Esophagus (tissue), 2 donors: ENCODE measurements around the gene SLC17A6. TPM values are rescaled to one million over a fixed set of nuclear protein-coding genes. Genes with fewer than 3 reads are reported as not detected.

Experiments used
- H3K27ac ChIP-seq, 2 donors: one replicate each; pipeline ENCODE4 v1.5.1; 2013; ENCODE audit warnings: low read depth in 2 of 2, mild to moderate bottlenecking in 2 of 2, inconsistent platforms in 1 of 2, low read length in 1 of 2, moderate library complexity in 1 of 2
- H3K27me3 ChIP-seq, 2 donors: one replicate each; pipeline ENCODE4 v1.6.1; 2013; ENCODE audit warnings: low read length in 2 of 2, control low read depth in 1 of 2, mild to moderate bottlenecking in 1 of 2; ENCODE audit not compliant: insufficient read depth in 2 of 2, control insufficient read depth in 1 of 2
- H3K36me3 ChIP-seq, 2 donors: one replicate each; pipeline ENCODE4 v1.6.1; 2013; ENCODE audit warnings: low read length in 1 of 2; ENCODE audit not compliant: control insufficient read depth in 2 of 2, insufficient read depth in 2 of 2
- H3K4me1 ChIP-seq, 2 donors: one replicate each; pipeline ENCODE4 v1.6.1; 2013; ENCODE audit warnings: low read length in 1 of 2; ENCODE audit not compliant: control insufficient read depth in 2 of 2, insufficient read depth in 2 of 2
- H3K4me3 ChIP-seq, 2 donors: one replicate each; pipeline ENCODE4 v1.5.1; 2013; ENCODE audit warnings: low read length in 2 of 2, mild to moderate bottlenecking in 2 of 2, low read depth in 1 of 2, moderate library complexity in 1 of 2
- H3K9me3 ChIP-seq, 2 donors: one replicate each; pipeline ENCODE4 v1.6.1; 2013; ENCODE audit warnings: mild to moderate bottlenecking in 2 of 2, low read depth in 1 of 2, low read length in 1 of 2, moderate library complexity in 1 of 2; ENCODE audit not compliant: control insufficient read depth in 2 of 2, insufficient read depth in 1 of 2
- WGBS, 2 donors: extraction: QIAGEN DNeasy Blood & Tissue Kit; methylation state at CpG; one replicate each; pipeline ENCODE4 v1.1.7; 2013; 5-methylcytosine and 5-hydroxymethylcytosine counted together
- polyA plus RNA-seq, 2 donors: library from polyadenylated mRNA; stranded (reverse); fragments of 200-250 nt; gene quantifications; one replicate each; pipeline ENCODE4 v1.2.3, GENCODE V29; 2013
- donor health status: healthy with polysubstance abuse.
- donor health status: Bipolar disorder and iron deficiency.

SLC17A6 gene
- not detected for polyA plus RNA-seq

DNA sequence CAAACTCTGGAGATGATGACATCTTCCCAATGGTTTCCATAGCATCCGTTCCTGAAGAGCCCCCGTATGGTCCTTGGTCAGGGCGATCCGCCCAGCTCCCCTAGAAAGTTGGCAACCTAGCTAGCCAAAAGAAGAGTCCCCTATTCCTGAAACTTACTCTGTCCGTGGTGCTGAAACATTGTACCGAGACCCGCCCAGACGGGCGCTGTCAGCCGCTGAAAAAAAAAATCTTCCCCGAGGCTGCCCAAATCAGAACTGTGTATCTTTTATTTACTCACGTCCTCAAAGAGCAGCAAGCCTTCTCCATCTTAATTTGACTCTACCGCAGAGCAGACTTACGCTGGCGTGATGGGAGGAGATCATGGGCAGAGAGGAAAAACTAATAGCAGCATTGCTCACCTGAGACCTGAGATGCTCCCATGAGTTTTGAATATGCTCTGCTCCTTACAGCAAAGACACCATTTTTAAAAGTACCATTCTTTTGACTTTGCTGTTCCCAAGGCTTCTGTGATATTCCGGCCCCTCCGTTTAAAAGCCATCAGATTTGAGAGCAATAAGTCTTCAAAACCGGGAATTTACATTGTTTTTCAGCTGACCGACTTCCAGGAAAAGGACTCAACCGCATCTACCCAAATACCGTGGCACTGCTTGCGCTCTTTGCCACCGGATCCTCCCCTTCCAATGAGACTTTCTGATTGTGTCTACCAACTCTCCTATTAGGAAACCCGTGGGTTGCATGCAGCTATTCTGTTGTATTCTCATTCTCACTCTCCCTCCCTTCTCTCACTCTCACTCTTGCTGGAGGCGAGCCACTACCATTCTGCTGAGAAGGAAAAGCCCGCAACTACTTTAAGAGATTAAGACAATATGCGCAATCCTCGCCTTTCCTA, at the start of gene SLC17A6:
Gene SLC17A6 (plus strand): TSS at position 786 of the 890 bp plus-strand sequence. CDS start 153 bp downstream, outside the sequence.
- 5% methylated on average over 28 of the region's 28 CpGs for WGBS, 2 donors
- H3K27me3 ChIP-seq = peaks cover 15 to 30% of the 10 kb centered on the region in 2 donors
- H3K9me3 ChIP-seq = peaks cover 0 to 11% of the 10 kb centered on the region in 2 donors
- no peaks in the 10 kb centered on the region for H3K36me3 ChIP-seq
- H3K4me3 ChIP-seq = no peak within 1 kb of the TSS
- no peaks in the 10 kb centered on the region for H3K4me1 ChIP-seq
- H3K27ac ChIP-seq = no peak within 1 kb of the TSS

DNA sequence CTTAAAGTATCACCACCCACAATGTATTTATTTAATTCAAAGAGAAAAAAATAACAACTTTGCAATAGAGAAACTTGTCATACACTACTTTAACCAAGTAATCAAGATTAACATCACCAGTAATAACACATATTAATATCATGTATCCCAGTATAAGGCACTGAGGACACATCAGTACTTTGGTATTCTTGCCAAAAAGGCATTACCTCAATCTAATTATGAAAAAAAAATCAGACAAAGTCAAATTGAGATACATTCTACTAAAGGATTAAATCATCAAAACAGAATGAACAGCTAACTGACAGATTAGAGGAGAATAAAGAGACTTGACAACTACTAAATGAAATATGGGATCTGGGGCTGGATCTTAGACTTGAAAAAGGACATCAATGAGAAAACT, 35.8 kb upstream of the SLC17A6 start:
- no peak overlapping the region for H3K4me3 ChIP-seq
- no peaks in the 10 kb centered on the region for H3K9me3 ChIP-seq
- no peaks in the 10 kb centered on the region for H3K36me3 ChIP-seq
- no peaks in the 10 kb centered on the region for H3K27me3 ChIP-seq
- H3K4me1 ChIP-seq = no peaks in the 10 kb centered on the region
- H3K27ac ChIP-seq = no peak overlapping the region

DNA sequence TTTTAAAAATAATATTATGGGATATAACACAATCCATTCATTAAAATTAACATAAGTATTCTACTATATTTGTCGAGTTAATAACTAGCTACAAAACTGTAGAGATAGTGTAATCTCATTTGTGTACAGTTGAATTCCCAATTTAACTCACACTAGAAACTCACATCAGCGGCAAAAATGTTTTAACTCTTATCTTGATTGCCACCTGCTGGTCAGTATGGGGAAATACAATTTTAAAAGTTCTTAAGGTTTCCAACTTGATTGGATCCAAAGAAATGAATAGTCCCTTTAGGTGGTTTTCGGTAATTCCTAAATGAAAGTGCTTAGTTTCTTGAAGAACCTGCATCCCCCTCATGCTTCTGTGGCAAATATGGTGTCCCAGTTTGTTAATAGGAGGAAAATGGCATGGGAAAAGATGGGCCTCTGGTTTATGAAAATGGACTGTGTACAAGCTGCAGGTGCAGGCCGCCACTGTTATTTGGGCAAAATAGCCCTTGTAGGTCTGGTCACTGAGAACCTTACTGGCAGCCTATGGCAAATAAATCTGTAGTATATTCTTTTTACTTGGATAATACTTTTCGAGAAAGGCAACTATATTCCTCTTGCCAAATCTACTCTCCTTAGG, 33.7 kb upstream of the SLC17A6 start:
- Histone ChIP-seq H3K4me3 (no peak overlapping the region), H3K9me3 (no peaks in the 10 kb centered on the region), H3K27me3 (no peaks in the 10 kb centered on the region), H3K36me3 (no peaks in the 10 kb centered on the region), H3K27ac (no peak overlapping the region), H3K4me1 (no peaks in the 10 kb centered on the region)
- 39 to 43% methylated on average over 5 of the region's 5 CpGs for whole genome bisulfite sequencing, 2 donors

DNA sequence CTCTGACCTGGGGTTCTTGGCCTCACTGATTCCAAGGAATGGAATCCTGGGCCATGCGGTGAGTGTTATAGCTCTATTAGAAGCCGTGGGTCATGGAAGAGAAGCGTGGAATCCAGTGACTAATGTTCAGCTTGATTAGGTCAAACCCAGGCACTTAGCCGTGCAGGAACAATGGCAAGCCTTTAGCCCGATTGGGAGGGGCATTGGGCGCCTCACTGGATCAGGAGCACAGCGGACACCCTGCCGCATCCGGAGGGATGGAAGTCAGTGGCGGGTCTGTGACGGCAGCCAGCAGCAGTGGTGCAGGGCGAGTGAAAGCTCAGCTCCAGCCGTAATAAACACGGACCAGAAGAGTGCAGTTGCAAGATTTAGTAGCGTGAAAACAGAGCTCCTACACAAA, 20.5 kb upstream of the SLC17A6 start:
- 90 to 91% methylated on average over 15 of the region's 15 CpGs for WGBS, 2 donors
- Histone ChIP-seq H3K27ac (no peak overlapping the region), H3K36me3 (no peaks in the 10 kb centered on the region), H3K27me3 (no peaks in the 10 kb centered on the region), H3K4me3 (no peak overlapping the region), H3K4me1 (no peaks in the 10 kb centered on the region), H3K9me3 (no peaks in the 10 kb centered on the region)

DNA sequence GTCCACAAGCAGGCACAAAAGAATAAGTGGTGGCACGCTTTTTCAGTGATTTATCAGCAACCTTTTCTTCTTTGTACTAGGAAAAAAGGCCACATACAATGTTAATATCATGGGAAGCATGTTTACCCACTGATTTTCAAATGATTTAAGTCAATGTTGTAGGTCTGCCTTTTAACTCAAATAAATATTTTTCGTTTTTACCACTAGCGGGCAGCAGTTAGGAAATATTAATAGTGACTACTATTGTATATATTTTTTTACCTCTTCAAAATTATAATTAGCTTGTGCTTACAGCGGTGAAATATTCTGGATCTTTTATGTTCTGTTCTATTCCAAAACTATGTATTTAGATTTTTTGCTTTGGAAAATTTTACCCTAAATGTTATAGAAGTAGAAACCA, 6.4 kb upstream of the SLC17A6 start:
- Histone ChIP-seq H3K4me3 (no peak overlapping the region), H3K27me3 (no peaks in the 10 kb centered on the region), H3K27ac (no peak overlapping the region), H3K4me1 (no peaks in the 10 kb centered on the region), H3K36me3 (no peaks in the 10 kb centered on the region), H3K9me3 (no peaks in the 10 kb centered on the region)
- 53 to 56% methylated on average over 4 of the region's 4 CpGs for WGBS, 2 donors

DNA sequence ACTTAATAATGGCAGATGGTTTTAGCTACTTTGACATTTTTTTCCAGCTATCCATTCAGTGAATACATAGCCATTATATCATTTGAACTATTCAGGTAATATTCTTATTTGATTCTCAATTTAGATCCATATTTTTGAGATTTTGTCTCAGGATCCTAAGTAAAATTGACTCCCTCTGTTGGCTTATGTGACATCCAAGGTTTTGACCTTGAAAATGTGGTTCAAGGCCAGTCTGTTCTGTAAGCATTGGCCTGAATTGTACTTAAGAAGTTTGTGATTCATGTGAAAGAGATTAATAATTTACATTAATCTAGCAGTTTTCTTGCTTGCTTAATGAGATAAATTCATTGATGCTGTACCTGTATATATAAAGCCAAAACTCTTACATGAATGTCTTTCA, 1.6 kb upstream of the SLC17A6 start:
- no peak overlapping the region for H3K4me3 ChIP-seq
- H3K36me3 ChIP-seq = no peaks in the 10 kb centered on the region
- H3K9me3 ChIP-seq = peaks cover 0 to 8% of the 10 kb centered on the region in 2 donors
- no peak overlapping the region for H3K27ac ChIP-seq
- no peaks in the 10 kb centered on the region for H3K4me1 ChIP-seq
- peaks cover 15 to 27% of the 10 kb centered on the region in 2 donors for H3K27me3 ChIP-seq

DNA sequence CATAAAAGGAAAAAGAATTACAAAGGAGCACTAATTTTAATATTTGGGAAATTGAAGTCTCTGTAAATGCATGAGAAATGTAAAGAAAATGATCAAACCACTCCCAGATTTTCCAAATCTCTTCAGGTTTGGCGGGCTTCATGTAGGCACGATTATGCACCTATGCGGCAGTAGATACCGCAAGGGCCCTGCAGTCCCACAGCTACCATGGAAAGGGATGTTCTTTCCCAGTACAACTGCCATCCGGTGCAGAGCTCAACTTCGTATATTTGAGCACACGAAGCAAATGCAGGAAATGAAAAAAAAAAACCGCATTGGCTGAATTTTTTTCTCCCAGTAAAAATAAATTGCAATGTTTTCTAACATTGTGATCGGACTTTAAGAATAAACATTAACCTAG, 1.4 kb downstream of the SLC17A6 start:
- 14 to 15% methylated on average over 9 of the region's 9 CpGs for WGBS, 2 donors
- Histone ChIP-seq H3K4me3 (no peak overlapping the region), H3K36me3 (no peaks in the 10 kb centered on the region), H3K27me3 (peaks cover 15 to 33% of the 10 kb centered on the region in 2 donors), H3K9me3 (peaks cover 0 to 11% of the 10 kb centered on the region in 2 donors), H3K4me1 (no peaks in the 10 kb centered on the region), H3K27ac (no peak overlapping the region)

DNA sequence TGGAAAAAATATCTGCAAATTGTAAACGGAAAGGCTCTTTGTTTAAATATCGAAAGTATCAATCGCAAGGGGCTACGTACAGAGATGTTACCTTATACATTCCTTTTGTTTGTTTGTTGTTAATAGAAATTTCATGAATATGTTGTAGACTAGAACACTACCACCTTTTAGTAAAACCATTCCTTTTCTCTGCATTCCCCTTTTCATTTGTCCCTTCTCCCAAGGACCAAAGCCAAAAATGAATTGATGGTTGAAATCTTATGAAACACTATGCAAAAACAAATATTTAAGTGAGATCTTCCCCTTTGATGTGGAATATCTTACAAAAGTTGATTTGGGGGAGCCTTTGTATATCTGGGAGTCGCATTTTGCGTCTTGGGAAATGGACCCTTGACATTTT, 2.1 kb downstream of the SLC17A6 start:
- no peaks in the 10 kb centered on the region for H3K36me3 ChIP-seq
- peaks cover 0 to 11% of the 10 kb centered on the region in 2 donors for H3K9me3 ChIP-seq
- no peak overlapping the region for H3K27ac ChIP-seq
- 21 to 29% methylated on average over 6 of the region's 6 CpGs for WGBS, 2 donors
- H3K4me1 ChIP-seq = no peaks in the 10 kb centered on the region
- peaks cover 15 to 33% of the 10 kb centered on the region in 2 donors for H3K27me3 ChIP-seq
- H3K4me3 ChIP-seq = no peak overlapping the region

DNA sequence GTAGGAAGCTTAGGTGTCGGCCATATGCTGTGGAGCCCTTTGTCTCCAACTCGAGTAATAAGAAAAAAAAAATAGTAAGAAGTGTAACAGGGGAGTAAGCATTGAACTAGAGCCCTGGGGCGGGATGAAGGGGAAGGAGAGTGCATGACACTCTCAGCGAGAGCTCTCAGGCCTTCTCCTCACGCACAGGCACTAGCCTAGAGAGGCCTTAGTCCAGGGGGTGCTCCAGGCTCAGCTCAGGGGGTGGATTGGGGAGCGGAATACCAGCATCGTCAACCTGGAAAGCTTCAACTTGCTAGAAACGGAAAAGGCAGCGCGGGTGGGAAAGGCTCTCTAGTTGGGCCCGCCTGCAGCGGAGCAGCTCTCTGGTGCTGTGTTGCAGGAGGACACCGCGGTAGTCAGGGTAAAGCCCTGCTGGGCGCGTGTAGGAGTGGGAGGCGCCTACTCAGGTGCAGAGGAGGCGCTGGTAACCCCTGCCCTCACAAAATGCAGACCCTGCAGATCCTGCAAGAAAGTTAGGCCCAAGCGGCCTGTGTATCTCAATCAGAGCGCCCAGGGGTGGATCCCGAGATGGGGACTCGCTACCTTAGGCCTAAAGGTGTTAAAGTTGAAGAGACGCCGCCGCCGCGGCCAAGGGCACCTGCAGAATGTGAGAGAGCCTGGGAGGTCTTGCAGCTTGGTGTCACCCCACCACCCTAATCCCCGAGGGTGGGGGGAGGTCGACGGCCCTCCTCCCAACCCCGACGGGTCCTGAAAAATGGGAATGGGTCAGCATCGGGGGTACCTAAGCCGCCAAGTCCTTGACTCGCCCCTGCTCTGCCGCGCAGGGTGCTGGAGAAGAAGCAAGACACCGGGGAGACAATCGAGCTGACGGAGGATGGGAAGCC, 2.8 kb downstream of the SLC17A6 start:
- peaks cover 15 to 33% of the 10 kb centered on the region in 2 donors for H3K27me3 ChIP-seq
- H3K36me3 ChIP-seq = no peaks in the 10 kb centered on the region
- no peak overlapping the region for H3K27ac ChIP-seq
- peaks cover 0 to 11% of the 10 kb centered on the region in 2 donors for H3K9me3 ChIP-seq
- no peaks in the 10 kb centered on the region for H3K4me1 ChIP-seq
- 9 to 14% methylated on average over 40 of the region's 40 CpGs for WGBS, 2 donors
- H3K4me3 ChIP-seq = no peak overlapping the region
